ENCODE data around the gene NKX6-1. TPM values are rescaled to one million over a fixed set of nuclear protein-coding genes. Genes with fewer than 3 reads are reported as not detected.

Gene NKX6-1
- total and polyA plus RNA-seq, 2 donors (not counting 3 experiments of a cell fraction or from before 2014, with no cell fraction given) = not detected

GRCh38 chr4:84530871-84531270, 31.8 kb upstream of the NKX6-1 start:
- H3K79me2 ChIP-seq (ENCODE audit: control insufficient read depth, insufficient read depth, low read length) = no peaks in the 10 kb centered on the region
- peaks cover 0 to 9% of the 10 kb centered on the region in 2 experiments for H3K27me3 ChIP-seq (ENCODE audit: control insufficient read depth in 2 of 2, insufficient read depth in 2 of 2, low read length in 2 of 2)
- H3K4me3 ChIP-seq (replicated peaks in 1 of 3; ENCODE audit: insufficient read depth in 1 of 3, low read depth in 1 of 3, low read length in 3 of 3) = no peak overlapping the region
- intact Hi-C loops (cut with micrococcal nuclease) = no loop called here
- FAIRE-seq (no peak), DNase-seq (ENCODE audit: low read depth, low spot score) (no peak)
- CTCF ChIA-PET = no interaction called here
- TF ChIP-seq GATA2 (IDR thresholded peaks at IDR 0.05; ENCODE audit: insufficient read depth, insufficient read length, low read depth, low read length) (no peak), MYC (IDR thresholded peaks at IDR 0.05; ENCODE audit: low read depth, low read length) (no peak), CTCF (IDR thresholded peaks at IDR 0.05; ENCODE audit: extremely low read depth in 1 of 2, insufficient read depth in 1 of 2, low read depth in 1 of 2, low read length in 2 of 2) (no peak), JUN (IDR thresholded peaks at IDR 0.05; ENCODE audit: borderline replicate concordance, insufficient read depth, insufficient read length, low read depth) (no peak), POLR2A (IDR thresholded peaks at IDR 0.05; ENCODE audit: low read depth, low read length) (no peak), MAX (IDR thresholded peaks at IDR 0.05; ENCODE audit: insufficient read depth, insufficient read length) (no peak), POLR2AphosphoS5 (IDR thresholded peaks at IDR 0.05; ENCODE audit: insufficient read depth, low read depth, low read length) (no peak), EZH2 (IDR thresholded peaks at IDR 0.05; ENCODE audit: borderline replicate concordance, low read depth, low read length, severe bottlenecking) (no peak), FOS (IDR thresholded peaks at IDR 0.05; ENCODE audit: borderline replicate concordance, insufficient read depth, low read length) (no peak)
- no peaks in the 10 kb centered on the region for H3K36me3 ChIP-seq (ENCODE audit: control insufficient read depth in 2 of 2, extremely low read depth in 1 of 2, insufficient read depth in 2 of 2, low read length in 2 of 2)
- no peaks in the 10 kb centered on the region for H3K4me1 ChIP-seq (ENCODE audit: control insufficient read depth, extremely low read depth, insufficient read depth, low read length)
- no peaks in the 10 kb centered on the region for H3K9me3 ChIP-seq (replicated peaks; ENCODE audit: control insufficient read depth, insufficient read depth, low read length)
- POLR2A ChIA-PET = no interaction called here
- dilution Hi-C loops (cut with MboI; ENCODE audit: extremely low pct_ligation_motif_present, low sequenced_read_pairs) = no loop called here
- BruUV-seq (replicated peaks) = no TSS peak
- H3K9me1 ChIP-seq (replicated peaks; ENCODE audit: control insufficient read depth, extremely low read depth, insufficient read depth, low read length) = no peaks in the 10 kb centered on the region
- no peak overlapping the region for H3K4me2 ChIP-seq (ENCODE audit: insufficient read depth, low read length)
- H2AFZ ChIP-seq (ENCODE audit: low read depth, low read length) = no peak overlapping the region
- H4K20me1 ChIP-seq (replicated peaks; ENCODE audit: control insufficient read depth, extremely low read depth, insufficient read depth, low read length) = no peaks in the 10 kb centered on the region
- no peak overlapping the region for H3K9ac ChIP-seq (replicated peaks; ENCODE audit: extremely low read depth, insufficient read depth, low read length)
- H3K27ac ChIP-seq (ENCODE audit: insufficient read depth, low read depth, low read length) = no peak overlapping the region

All from endothelial cell of umbilical vein (primary cell).